Aorta (tissue), 5 donors: ENCODE measurements around the gene CDC27. TPM values are rescaled to one million over a fixed set of nuclear protein-coding genes. Genes with fewer than 3 reads are reported as not detected.
"Not testable (repeated sequence)": the region's sequence is repeated elsewhere in the genome, so short reads cannot be mapped to it uniquely, and the experiment has no call there.

ENCODE experiments used
- ATAC-seq: fragments of 200-7000 bp; cut with Tn5 transposase; one replicate; pipeline ENCODE4 v1.9.1; 2022; ENCODE audit warnings: moderate library complexity; ENCODE audit not compliant: low FRiP score
- DNase-seq, 2 donors: peaks; one replicate each; pipeline ENCODE4 v3.0.0-alpha.2; 2020
- H3K27ac ChIP-seq, 2 donors: one replicate each; pipeline ENCODE4 v1.5.1; 2013; ENCODE audit warnings: low read length in 2 of 2, mild to moderate bottlenecking in 2 of 2, moderate library complexity in 2 of 2, control low read depth in 1 of 2, inconsistent platforms in 1 of 2, low read depth in 1 of 2
- H3K27me3 ChIP-seq, 2 donors: one replicate each; pipeline ENCODE4 v1.6.1; 2013; ENCODE audit warnings: control low read depth in 1 of 2, low read length in 1 of 2, mild to moderate bottlenecking in 1 of 2, moderate library complexity in 1 of 2; ENCODE audit not compliant: insufficient read depth in 2 of 2, control insufficient read depth in 1 of 2
- H3K36me3 ChIP-seq, 2 donors: one replicate each; pipeline ENCODE4 v1.6.1; 2013; ENCODE audit warnings: control low read depth in 1 of 2, low read length in 1 of 2, mild to moderate bottlenecking in 1 of 2; ENCODE audit not compliant: insufficient read depth in 2 of 2, control insufficient read depth in 1 of 2
- H3K4me1 ChIP-seq, 2 donors: one replicate each; pipeline ENCODE4 v1.6.1; 2013; ENCODE audit warnings: low read length in 2 of 2, control low read depth in 1 of 2, mild to moderate bottlenecking in 1 of 2, moderate library complexity in 1 of 2; ENCODE audit not compliant: insufficient read depth in 2 of 2, control insufficient read depth in 1 of 2
- H3K4me3 ChIP-seq, 2 donors: one replicate each; pipeline ENCODE4 v1.5.1; 2013; ENCODE audit warnings: low read length in 2 of 2, control low read depth in 1 of 2, mild to moderate bottlenecking in 1 of 2
- H3K9me3 ChIP-seq: one replicate; pipeline ENCODE4 v1.6.1; 2013; ENCODE audit warnings: mild to moderate bottlenecking, low read length; ENCODE audit not compliant: control insufficient read depth
- WGBS, 2 donors: extraction: QIAGEN DNeasy Blood & Tissue Kit; methylation state at CpG; one replicate each; pipeline ENCODE4 v1.1.7; 2013; 5-methylcytosine and 5-hydroxymethylcytosine counted together
- intact Hi-C, 2 donors: fragments of 100-400 bp; cut with DNase I; formaldehyde crosslinking; loops; one replicate each; pipeline versions ENCODE4 v1.14.2 to v1.15.0; 2022
- polyA plus RNA-seq, 2 donors: library from polyadenylated mRNA; stranded (reverse); fragments of 200-250 nt; gene quantifications; one replicate each; pipeline ENCODE4 v1.2.3, GENCODE V29; 2013
- total RNA-seq, 2 donors: library from RNA; stranded (reverse); fragmentation: NEBNext Ultra II Directional; extraction: Animal tissue kit (Norgen Biotek cat#: 25700); gene quantifications; one replicate each; pipeline ENCODE4 v1.2.1, GENCODE V29; 2021
- donor health status: healthy with polysubstance abuse.
- donor health status: Bipolar disorder and iron deficiency.
- donor health status: DM: no; HTN: no; CAD: no.
- donor health status: DM: no; HTN: no; CAD: no.
- donor health status: DM: yes; HTN: yes; CAD: no.

Gene CDC27
- total and polyA plus RNA-seq, 4 donors = 12.1 to 123 (median 66.3) TPM

DNA sequence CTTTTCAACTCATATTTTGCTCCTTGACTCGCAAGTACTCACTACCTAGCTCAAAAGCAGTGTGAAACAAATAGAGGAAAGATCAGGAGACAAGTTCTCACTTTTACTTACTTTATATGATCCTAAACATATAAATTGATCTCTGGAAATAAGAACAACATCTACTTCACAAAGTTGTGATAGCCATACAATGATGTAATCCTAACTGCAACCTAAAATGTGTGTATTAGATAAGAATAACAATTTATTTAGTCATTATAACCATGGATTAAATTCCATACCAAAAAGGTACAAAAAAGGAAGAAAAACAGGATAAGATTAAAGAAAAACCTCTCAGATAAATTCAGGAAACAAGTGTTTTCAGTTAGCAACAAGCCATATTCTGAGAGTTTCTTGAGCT is 103.4 kb downstream of the CDC27 start:
- no peaks in the 10 kb centered on the region for H3K9me3 ChIP-seq
- WGBS, 2 donors = 95 to 100% methylated on average over 1 of the region's 1 CpG
- DNase-seq (no peak), ATAC-seq (no peak)
- no peak overlapping the region for H3K27ac ChIP-seq
- intact Hi-C loops = no loop called here
- no peaks in the 10 kb centered on the region for H3K36me3 ChIP-seq
- no peak overlapping the region for H3K4me3 ChIP-seq
- H3K4me1 ChIP-seq = no peaks in the 10 kb centered on the region
- H3K27me3 ChIP-seq = no peaks in the 10 kb centered on the region

DNA sequence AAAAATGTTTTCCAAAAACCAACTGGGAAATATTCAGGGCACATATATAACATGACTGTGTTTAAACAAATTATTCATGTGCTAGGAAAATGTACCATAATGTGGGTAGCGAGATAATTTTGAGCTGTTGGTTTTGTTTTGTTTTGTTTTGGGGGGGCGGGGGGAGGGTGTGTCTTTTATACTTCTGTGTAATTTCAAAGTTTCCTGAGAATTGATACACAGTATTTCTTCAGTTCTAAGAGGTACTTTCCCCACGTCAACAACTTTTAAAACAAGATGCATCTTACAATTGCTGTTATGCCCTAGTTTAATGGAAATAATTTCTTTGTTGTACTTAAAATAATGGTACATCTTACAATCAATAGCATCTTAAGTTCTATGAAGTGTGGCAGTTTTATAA is 110.3 kb downstream of the CDC27 start:
- 92 to 95% methylated on average over 3 of the region's 3 CpGs for WGBS, 2 donors
- intact Hi-C loops = no loop called here
- no peak for DNase-seq
- H3K36me3 ChIP-seq = no peaks in the 10 kb centered on the region
- no peaks in the 10 kb centered on the region for H3K4me1 ChIP-seq
- H3K9me3 ChIP-seq = no peaks in the 10 kb centered on the region
- ATAC-seq = no peak
- H3K4me3 ChIP-seq = no peak overlapping the region
- no peaks in the 10 kb centered on the region for H3K27me3 ChIP-seq
- H3K27ac ChIP-seq = no peak overlapping the region

GRCh38 chr17:47077576-47077975 is 111.5 kb downstream of the CDC27 start:
- DNase-seq = no peak
- intact Hi-C loops = no loop called here
- ATAC-seq = no peak
- 80% methylated on average over 2 of the region's 2 CpGs for WGBS, 2 donors
- Histone ChIP-seq H3K4me3 (no peak overlapping the region), H3K27me3 (no peaks in the 10 kb centered on the region), H3K27ac (no peak overlapping the region), H3K9me3 (no peaks in the 10 kb centered on the region), H3K4me1 (no peaks in the 10 kb centered on the region), H3K36me3 (no peaks in the 10 kb centered on the region)

DNA sequence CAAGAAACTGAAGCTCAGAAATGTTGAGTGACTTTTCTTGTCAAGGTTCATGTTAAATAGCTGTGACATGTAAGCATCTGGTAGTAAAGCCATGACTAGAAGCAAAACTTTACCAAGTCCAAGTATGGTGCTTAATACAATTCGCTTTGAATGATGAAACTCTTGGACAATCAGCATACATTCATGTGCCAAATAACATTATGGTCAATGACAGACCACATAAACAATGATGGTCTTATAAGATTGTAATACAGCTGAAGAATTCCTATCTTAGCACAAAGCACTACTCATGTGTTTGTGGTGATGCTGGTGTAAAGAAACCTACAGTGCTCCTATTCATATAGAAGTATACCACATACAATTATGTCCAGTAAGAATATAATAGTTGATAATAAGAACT is 112.9 kb downstream of the CDC27 start:
- WGBS, 2 donors = 92 to 93% methylated on average over 1 of the region's 1 CpG
- Histone ChIP-seq H3K4me3 (no peak overlapping the region), H3K27ac (no peak overlapping the region), H3K36me3 (no peaks in the 10 kb centered on the region), H3K27me3 (no peaks in the 10 kb centered on the region), H3K9me3 (no peaks in the 10 kb centered on the region), H3K4me1 (no peaks in the 10 kb centered on the region)
- DNase-seq (no peak), ATAC-seq (no peak)
- intact Hi-C loops = no loop called here

GRCh38 chr17:47074361-47074760 is 114.7 kb downstream of the CDC27 start:
- H3K4me1 ChIP-seq = not testable (repeated sequence)

GRCh38 chr17:47073629-47074028 is 115.5 kb downstream of the CDC27 start:
- 94 to 96% methylated on average over 4 of the region's 4 CpGs for WGBS, 2 donors
- H3K27ac ChIP-seq, H3K9me3 ChIP-seq, DNase-seq, H3K27me3 ChIP-seq, ATAC-seq, H3K4me1 ChIP-seq, H3K36me3 ChIP-seq, H3K4me3 ChIP-seq, intact Hi-C loops: not testable (repeated sequence)

More at GRCh38 chr17:47074361-47074760, 114.7 kb downstream of the CDC27 start:
- ATAC-seq, H3K27ac ChIP-seq, H3K4me3 ChIP-seq, H3K36me3 ChIP-seq, H3K27me3 ChIP-seq, intact Hi-C loops, DNase-seq, H3K9me3 ChIP-seq: not testable (repeated sequence)
- WGBS, 2 donors = 76 to 85% methylated on average over 1 of the region's 1 CpG

- DNase-seq (peak in 1 of 2 donors; percentile 68), ATAC-seq (no peak)
- Histone ChIP-seq H3K36me3 (no peaks in the 10 kb centered on the region), H3K4me1 (no peaks in the 10 kb centered on the region), H3K9me3 (no peaks in the 10 kb centered on the region), H3K27ac (no peak overlapping the region), H3K27me3 (no peaks in the 10 kb centered on the region), H3K4me3 (no peak overlapping the region)
- intact Hi-C loops = no loop called here
- WGBS, 2 donors = 68 to 73% methylated on average over 5 of the region's 5 CpGs
These were observed 116.2 kb downstream of the CDC27 start for GRCh38 chr17:47072886-47073285.

- H3K4me1 ChIP-seq, H3K27ac ChIP-seq, ATAC-seq, H3K9me3 ChIP-seq, intact Hi-C loops, DNase-seq, H3K36me3 ChIP-seq, H3K27me3 ChIP-seq, H3K4me3 ChIP-seq: not testable (repeated sequence)
- WGBS, 2 donors = 89 to 91% methylated on average over 2 of the region's 2 CpGs
These were observed 117.9 kb downstream of the CDC27 start for GRCh38 chr17:47071171-47071570.

- H3K9me3 ChIP-seq, intact Hi-C loops, DNase-seq, H3K36me3 ChIP-seq, H3K4me1 ChIP-seq, H3K4me3 ChIP-seq, H3K27ac ChIP-seq, H3K27me3 ChIP-seq, ATAC-seq: not testable (repeated sequence)
- WGBS, 2 donors = 69 to 81% methylated on average over 4 of the region's 4 CpGs
These were observed 118.8 kb downstream of the CDC27 start for GRCh38 chr17:47070266-47070665.
